Lower lobe of right lung (tissue), 2 donors: ENCODE results near the gene PRKG1. TPM values are rescaled to one million over a fixed set of nuclear protein-coding genes. Genes with fewer than 3 reads are reported as not detected.
"Not testable (repeated sequence)": the region's sequence is repeated elsewhere in the genome, so short reads cannot be mapped to it uniquely, and the experiment has no call there.

Experiments
- ATAC-seq, 2 donors: fragments of 200-7000 bp; cut with Tn5 transposase; one replicate each; pipeline ENCODE4 v1.9.1; 2020 to 2022; ENCODE audit warnings: mild to moderate bottlenecking in 2 of 2, moderate library complexity in 2 of 2
- DNase-seq: peaks from one replicate; pipeline ENCODE4 v3.0.0-alpha.2; 2020
- H3K27ac ChIP-seq: fragments of 200-600 bp; one replicate; pipeline ENCODE4 v1.8.0; 2022
- H3K27me3 ChIP-seq: fragments of 200-600 bp; one replicate; pipeline ENCODE4 v1.8.0; 2022; ENCODE audit warnings: low read depth
- H3K36me3 ChIP-seq: fragments of 200-600 bp; one replicate; pipeline ENCODE4 v1.8.0; 2022; ENCODE audit warnings: mild to moderate bottlenecking
- H3K4me1 ChIP-seq: fragments of 200-600 bp; one replicate; pipeline ENCODE4 v1.8.0; 2022
- H3K4me3 ChIP-seq: fragments of 200-600 bp; one replicate; pipeline ENCODE4 v1.8.0; 2022; ENCODE audit warnings: mild to moderate bottlenecking
- H3K9me3 ChIP-seq: fragments of 200-600 bp; one replicate; pipeline ENCODE4 v1.8.0; 2022
- CTCF ChIP-seq: fragments of 200-600 bp; IDR thresholded peaks from one replicate; pipeline ENCODE4 v1.8.0; 2022; ENCODE audit warnings: antibody characterized with exemption, mild to moderate bottlenecking
- intact Hi-C: fragments of 100-400 bp; cut with DNase I; formaldehyde crosslinking; loops from one replicate; pipeline ENCODE4 v1.11.0; 2022
- total RNA-seq: library from RNA; stranded (reverse); fragmentation: NEBNext Ultra II Directional; extraction: Animal tissue kit (Norgen Biotek cat#: 25700); gene quantifications from one replicate; pipeline ENCODE4 v1.2.1, GENCODE V29; 2021
- donor health status: DM: no; HTN: yes; CAD: no; lungs with severe emphysema.

PRKG1 gene
- total RNA-seq, 1 donor from 2014 or later = 23.6 TPM

- intact Hi-C loops = no loop called here
- Histone ChIP-seq H3K36me3 (no peaks in the 10 kb centered on the region), H3K9me3 (no peaks in the 10 kb centered on the region), H3K27me3 (no peaks in the 10 kb centered on the region), H3K4me1 (no peaks in the 10 kb centered on the region), H3K4me3 (no peak overlapping the region), H3K27ac (no peak overlapping the region)
- TF ChIP-seq CTCF = no peak
- ATAC-seq = no peak
- no peak for DNase-seq
These were observed 183.4 kb downstream of the PRKG1 start for GRCh38 chr10:51257511-51258248.

- ATAC-seq = no peak
- H3K9me3 ChIP-seq = no peaks in the 10 kb centered on the region
- no peaks in the 10 kb centered on the region for H3K36me3 ChIP-seq
- no peak overlapping the region for H3K4me3 ChIP-seq
- TF ChIP-seq CTCF = no peak
- intact Hi-C loops = no loop called here
- no peak overlapping the region for H3K27ac ChIP-seq
- H3K27me3 ChIP-seq = no peaks in the 10 kb centered on the region
- no peak for DNase-seq
- no peaks in the 10 kb centered on the region for H3K4me1 ChIP-seq
These were observed 186.1 kb downstream of the PRKG1 start for GRCh38 chr10:51260376-51260775.

GRCh38 chr10:51266496-51266895 lies 192.2 kb downstream of the PRKG1 start:
- DNase-seq = no peak
- no peak for ATAC-seq
- intact Hi-C loops = no loop called here
- no peaks in the 10 kb centered on the region for H3K27me3 ChIP-seq
- TF ChIP-seq CTCF = no peak
- H3K4me3 ChIP-seq = no peak overlapping the region
- H3K9me3 ChIP-seq = no peaks in the 10 kb centered on the region
- H3K36me3 ChIP-seq = no peaks in the 10 kb centered on the region
- H3K4me1 ChIP-seq = peaks cover 6% of the 10 kb centered on the region
- H3K27ac ChIP-seq = no peak overlapping the region

- ATAC-seq, H3K4me1 ChIP-seq, intact Hi-C loops, H3K27me3 ChIP-seq, H3K4me3 ChIP-seq, H3K36me3 ChIP-seq, H3K9me3 ChIP-seq, DNase-seq, H3K27ac ChIP-seq: not testable (repeated sequence)
These were observed 193.8 kb downstream of the PRKG1 start for GRCh38 chr10:51267980-51268570.

- no peaks in the 10 kb centered on the region for H3K36me3 ChIP-seq
- no peak for ATAC-seq
- TF ChIP-seq CTCF = no peak
- no peaks in the 10 kb centered on the region for H3K9me3 ChIP-seq
- H3K4me3 ChIP-seq = no peak overlapping the region
- no peaks in the 10 kb centered on the region for H3K27me3 ChIP-seq
- intact Hi-C loops = no loop called here
- DNase-seq = no peak
- H3K4me1 ChIP-seq = peaks cover 6% of the 10 kb centered on the region
- H3K27ac ChIP-seq = no peak overlapping the region
These were observed 195.5 kb downstream of the PRKG1 start for GRCh38 chr10:51269821-51270220.

- no peak for DNase-seq
These were observed 196.7 kb downstream of the PRKG1 start for GRCh38 chr10:51270936-51271530.

GRCh38 chr10:51272099-51272498 lies 197.8 kb downstream of the PRKG1 start:
- intact Hi-C loops, H3K36me3 ChIP-seq, ATAC-seq, H3K4me1 ChIP-seq, H3K9me3 ChIP-seq, H3K27ac ChIP-seq, H3K27me3 ChIP-seq, H3K4me3 ChIP-seq, DNase-seq: not testable (repeated sequence)

More at GRCh38 chr10:51270936-51271530, 196.7 kb downstream of the PRKG1 start:
- Histone ChIP-seq H3K36me3 (no peaks in the 10 kb centered on the region), H3K27ac (no peak overlapping the region), H3K4me1 (peaks cover 6% of the 10 kb centered on the region), H3K27me3 (no peaks in the 10 kb centered on the region), H3K9me3 (no peaks in the 10 kb centered on the region), H3K4me3 (no peak overlapping the region)
- no peak for TF ChIP-seq CTCF
- intact Hi-C loops = no loop called here
- ATAC-seq = no peak
